Thoracic aorta (tissue), 2 donors: ENCODE measurements around the gene TRPM7. TPM values are rescaled to one million over a fixed set of nuclear protein-coding genes. Genes with fewer than 3 reads are reported as not detected.

Source experiments
- ATAC-seq: fragments of 150-250 bp; one replicate; pipeline ENCODE4 v1.8.0; 2017; ENCODE audit warnings: low read depth; ENCODE audit not compliant: insufficient number of reproducible peaks, low FRiP score
- DNase-seq: peaks from one replicate; pipeline ENCODE4 v3.0.0-alpha.2; 2020; ENCODE audit warnings: low spot score
- H3K27ac ChIP-seq, 2 donors: fragments of 200-600 bp; sonication (generic); 1 replicate in 1 of 2; 2 replicates in 1 of 2; pipeline ENCODE4 v1.5.1; 2016; ENCODE audit warnings: mild to moderate bottlenecking in 2 of 2, moderate library complexity in 2 of 2
- H3K27me3 ChIP-seq: fragments of 200-600 bp; sonication (generic); replicated peaks from 2 replicates; pipeline ENCODE4 v1.6.0; 2016; ENCODE audit warnings: mild to moderate bottlenecking; ENCODE audit not compliant: insufficient read depth
- H3K36me3 ChIP-seq: fragments of 200-600 bp; sonication (generic); one replicate; pipeline ENCODE4 v1.5.1; 2016
- H3K4me1 ChIP-seq, 2 donors: fragments of 200-600 bp; sonication (generic); 1 replicate in 1 of 2; 2 replicates in 1 of 2; pipeline versions ENCODE4 v1.5.1 to v1.6.0; 2016; ENCODE audit warnings: low read depth in 2 of 2, mild to moderate bottlenecking in 1 of 2; ENCODE audit not compliant: control insufficient read depth in 1 of 2
- H3K4me3 ChIP-seq: fragments of 200-600 bp; sonication (generic); 2 replicates; pipeline ENCODE4 v1.5.1; 2016; ENCODE audit warnings: mild to moderate bottlenecking
- H3K9me3 ChIP-seq: fragments of 200-600 bp; sonication (generic); 2 replicates; pipeline ENCODE4 v1.5.1; 2016
- total RNA-seq, 2 donors: library from RNA; depleted of rRNA; stranded (reverse); fragments of >200 nt; gene quantifications; one replicate each; pipeline versions ENCODE4 v1.1.0 to v1.2.3, GENCODE V29; 2016
- TF ChIP-seq, protein P1 (sequence below): fragments of 200-600 bp; sonication (generic); IDR thresholded peaks from one replicate; pipeline ENCODE4 v1.5.1; 2019; ENCODE audit warnings: antibody characterized with exemption

TRPM7 gene
- total RNA-seq, 2 donors from 2014 or later, result 45.9 to 61.7 TPM

DNA sequence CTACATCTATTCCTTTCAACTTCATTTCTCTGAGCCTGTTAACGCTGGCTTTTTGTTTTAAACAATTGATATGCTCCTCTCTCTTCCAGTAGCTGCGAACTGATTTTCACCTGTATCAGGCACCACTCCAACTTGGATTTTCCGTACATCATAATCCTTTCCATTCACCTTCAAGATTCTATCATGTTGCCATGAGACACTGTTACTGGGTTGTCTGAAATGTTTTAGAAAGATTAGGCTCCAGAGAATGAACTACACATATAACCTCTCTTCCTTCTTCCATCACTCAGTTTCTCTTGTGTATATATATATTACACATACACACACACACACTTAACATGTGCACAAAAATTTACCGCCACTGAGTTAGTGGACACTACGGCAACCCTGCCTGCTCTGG is 140.0 kb downstream of the TRPM7 start, which contains the start of gene USP50:
USP50 (minus strand) TSS at position 101 of the 400 bp plus-strand sequence. CDS start 141 bp downstream, outside the sequence.
- TF ChIP-seq, protein P1, sequence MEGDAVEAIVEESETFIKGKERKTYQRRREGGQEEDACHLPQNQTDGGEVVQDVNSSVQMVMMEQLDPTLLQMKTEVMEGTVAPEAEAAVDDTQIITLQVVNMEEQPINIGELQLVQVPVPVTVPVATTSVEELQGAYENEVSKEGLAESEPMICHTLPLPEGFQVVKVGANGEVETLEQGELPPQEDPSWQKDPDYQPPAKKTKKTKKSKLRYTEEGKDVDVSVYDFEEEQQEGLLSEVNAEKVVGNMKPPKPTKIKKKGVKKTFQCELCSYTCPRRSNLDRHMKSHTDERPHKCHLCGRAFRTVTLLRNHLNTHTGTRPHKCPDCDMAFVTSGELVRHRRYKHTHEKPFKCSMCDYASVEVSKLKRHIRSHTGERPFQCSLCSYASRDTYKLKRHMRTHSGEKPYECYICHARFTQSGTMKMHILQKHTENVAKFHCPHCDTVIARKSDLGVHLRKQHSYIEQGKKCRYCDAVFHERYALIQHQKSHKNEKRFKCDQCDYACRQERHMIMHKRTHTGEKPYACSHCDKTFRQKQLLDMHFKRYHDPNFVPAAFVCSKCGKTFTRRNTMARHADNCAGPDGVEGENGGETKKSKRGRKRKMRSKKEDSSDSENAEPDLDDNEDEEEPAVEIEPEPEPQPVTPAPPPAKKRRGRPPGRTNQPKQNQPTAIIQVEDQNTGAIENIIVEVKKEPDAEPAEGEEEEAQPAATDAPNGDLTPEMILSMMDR, result no peak
- no peaks in the 10 kb centered on the region for H3K36me3 ChIP-seq
- DNase-seq (no peak), ATAC-seq (no peak)
- H3K4me1 ChIP-seq, result no peaks in the 10 kb centered on the region
- H3K27ac ChIP-seq, result no peak within 1 kb of the TSS
- H3K27me3 ChIP-seq, result no peaks in the 10 kb centered on the region
- no peaks in the 10 kb centered on the region for H3K9me3 ChIP-seq
- no peak within 1 kb of the TSS for H3K4me3 ChIP-seq

DNA sequence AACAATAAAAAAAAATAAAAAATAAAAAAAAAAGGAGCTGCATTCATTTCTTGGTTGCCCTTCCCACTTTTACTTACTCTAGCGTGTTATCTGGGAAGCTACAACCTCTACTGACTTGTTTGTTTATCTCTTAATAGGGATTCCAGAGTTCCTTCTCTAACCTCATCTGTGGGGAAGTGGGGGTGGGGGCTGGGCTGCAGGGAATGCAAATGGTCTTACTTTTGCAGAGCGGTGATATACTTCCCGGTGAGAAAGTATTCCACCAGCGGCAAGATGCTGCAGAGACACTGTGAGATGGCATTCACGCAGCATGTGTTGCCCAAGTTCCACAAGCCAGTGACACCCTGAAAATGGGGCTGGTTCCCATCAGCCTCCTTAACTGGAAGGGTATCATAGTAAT is 142.2 kb downstream of the TRPM7 start:
- Histone ChIP-seq H3K9me3 (no peaks in the 10 kb centered on the region), H3K27me3 (no peaks in the 10 kb centered on the region), H3K27ac (no peak overlapping the region), H3K4me3 (no peak overlapping the region), H3K36me3 (no peaks in the 10 kb centered on the region), H3K4me1 (no peaks in the 10 kb centered on the region)
- TF ChIP-seq, protein P1, result no peak
- DNase-seq (no peak), ATAC-seq (no peak)

DNA sequence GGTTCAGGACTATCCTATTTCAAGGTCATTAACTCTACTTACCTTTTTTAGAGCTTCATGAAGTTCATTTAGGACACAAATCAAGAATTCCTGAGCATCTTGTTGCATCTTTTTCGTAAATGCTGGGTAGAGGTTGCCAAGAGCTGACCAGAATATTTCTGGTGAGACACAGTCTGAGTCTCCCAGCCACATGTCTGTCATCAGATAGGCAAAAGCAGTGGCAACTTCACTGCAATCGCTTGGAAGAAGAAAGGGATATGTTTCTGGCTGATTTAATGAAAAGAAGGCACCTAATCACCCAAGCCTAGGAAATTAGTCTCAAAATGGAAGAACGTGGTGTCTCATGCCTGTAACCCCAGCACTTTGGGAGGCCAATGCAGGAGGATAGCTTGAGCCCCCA is 143.0 kb downstream of the TRPM7 start:
- ATAC-seq (no peak), DNase-seq (no peak)
- H3K4me1 ChIP-seq, result no peaks in the 10 kb centered on the region

DNA sequence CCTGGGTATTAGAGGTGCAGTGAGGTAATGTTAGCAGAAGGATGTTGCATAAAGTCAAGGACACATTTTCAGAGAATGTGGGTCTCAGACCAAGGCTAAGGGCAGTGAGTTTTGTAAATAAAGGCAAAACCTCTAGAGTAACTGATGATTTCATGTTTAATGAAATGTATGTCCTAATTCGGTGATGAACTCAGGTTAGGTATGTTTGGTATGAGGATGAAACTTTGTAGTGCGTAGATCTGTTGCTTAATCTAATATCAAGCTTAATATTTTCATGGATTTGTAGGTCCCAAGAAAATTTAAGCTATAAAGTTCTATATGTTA is 143.7 kb downstream of the TRPM7 start:
- H3K27ac ChIP-seq, result no peak overlapping the region
- no peaks in the 10 kb centered on the region for H3K9me3 ChIP-seq
- DNase-seq, result no peak
- no peak for ATAC-seq
- no peaks in the 10 kb centered on the region for H3K4me1 ChIP-seq
- no peaks in the 10 kb centered on the region for H3K36me3 ChIP-seq
- TF ChIP-seq, protein P1, result no peak
- no peak overlapping the region for H3K4me3 ChIP-seq
- H3K27me3 ChIP-seq, result no peaks in the 10 kb centered on the region

More for the DNA sequence above, 143.0 kb downstream of the TRPM7 start:
- no peak overlapping the region for H3K4me3 ChIP-seq
- no peak overlapping the region for H3K27ac ChIP-seq
- H3K9me3 ChIP-seq, result no peaks in the 10 kb centered on the region
- no peaks in the 10 kb centered on the region for H3K36me3 ChIP-seq
- H3K27me3 ChIP-seq, result no peaks in the 10 kb centered on the region
- TF ChIP-seq, protein P1, result no peak

- TF ChIP-seq, protein P1, result no peak
- no peak for ATAC-seq
Observed at GRCh38 chr15:50531766-50532165, 154.8 kb downstream of the TRPM7 start.

More at GRCh38 chr15:50531766-50532165, 154.8 kb downstream of the TRPM7 start:
- H3K4me1 ChIP-seq, result no peaks in the 10 kb centered on the region
- no peaks in the 10 kb centered on the region for H3K27me3 ChIP-seq
- H3K9me3 ChIP-seq, result no peaks in the 10 kb centered on the region
- H3K27ac ChIP-seq, result no peak overlapping the region
- no peak overlapping the region for H3K4me3 ChIP-seq
- no peak for DNase-seq
- no peaks in the 10 kb centered on the region for H3K36me3 ChIP-seq
